Measurements from ENCODE around the gene SLC16A8.

The SLC16A8 gene

DNA sequence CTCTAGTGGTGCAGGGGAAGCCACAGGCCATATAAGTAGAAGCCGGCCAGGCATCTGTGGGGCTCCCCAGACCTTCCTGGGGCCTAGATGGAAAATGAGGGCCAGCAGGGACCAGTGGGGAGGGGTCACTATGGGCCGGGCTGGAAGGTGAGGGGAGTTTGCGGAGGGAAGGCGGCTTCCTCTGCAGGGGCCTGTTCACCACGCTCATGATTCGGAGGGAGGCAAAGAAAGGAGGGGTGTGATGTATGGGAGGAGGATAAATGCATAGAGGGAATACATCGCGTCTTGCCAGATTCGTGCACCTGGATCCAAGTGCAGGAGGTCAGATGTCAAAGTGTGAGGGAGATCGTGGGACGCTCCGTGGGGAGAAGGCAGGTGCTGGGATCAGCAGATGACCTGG is 6.9 kb downstream of the SLC16A8 start:
- in situ Hi-C loops (cut with MboI; ENCODE audit: low sequenced_read_pairs, unreplicated experiment): no loop called here
- TF ChIP-seq CTCF (IDR thresholded peaks at IDR 0.05; ENCODE audit: borderline replicate concordance, control extremely low read depth, extremely low read depth, insufficient read depth, missing control alignments): no peak
- DNase-seq (ENCODE audit: low spot score): no peak

DNA sequence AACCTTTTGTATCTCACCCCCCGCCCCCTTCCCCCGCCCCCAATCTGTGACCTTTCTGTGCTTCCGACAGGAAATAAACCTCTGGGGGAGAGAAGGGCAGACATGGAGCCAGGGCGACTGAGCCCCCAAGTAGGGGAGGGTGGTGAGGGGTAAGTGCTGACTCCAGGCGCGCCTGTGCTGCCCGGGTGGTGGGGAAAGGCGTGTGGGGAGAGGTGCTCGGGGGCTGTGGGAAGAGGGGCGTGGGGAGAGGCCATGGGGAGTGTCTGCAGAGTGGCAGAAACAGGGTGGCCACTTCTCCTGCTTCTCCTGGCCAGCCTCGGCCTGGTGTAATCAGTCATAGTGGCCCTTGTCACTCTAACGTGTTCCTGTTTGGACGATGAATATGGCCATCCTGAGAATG is 8.0 kb downstream of the SLC16A8 start:
- no peak for DNase-seq (ENCODE audit: low spot score)
- in situ Hi-C loops (cut with MboI; ENCODE audit: low sequenced_read_pairs, unreplicated experiment): no loop called here

DNA sequence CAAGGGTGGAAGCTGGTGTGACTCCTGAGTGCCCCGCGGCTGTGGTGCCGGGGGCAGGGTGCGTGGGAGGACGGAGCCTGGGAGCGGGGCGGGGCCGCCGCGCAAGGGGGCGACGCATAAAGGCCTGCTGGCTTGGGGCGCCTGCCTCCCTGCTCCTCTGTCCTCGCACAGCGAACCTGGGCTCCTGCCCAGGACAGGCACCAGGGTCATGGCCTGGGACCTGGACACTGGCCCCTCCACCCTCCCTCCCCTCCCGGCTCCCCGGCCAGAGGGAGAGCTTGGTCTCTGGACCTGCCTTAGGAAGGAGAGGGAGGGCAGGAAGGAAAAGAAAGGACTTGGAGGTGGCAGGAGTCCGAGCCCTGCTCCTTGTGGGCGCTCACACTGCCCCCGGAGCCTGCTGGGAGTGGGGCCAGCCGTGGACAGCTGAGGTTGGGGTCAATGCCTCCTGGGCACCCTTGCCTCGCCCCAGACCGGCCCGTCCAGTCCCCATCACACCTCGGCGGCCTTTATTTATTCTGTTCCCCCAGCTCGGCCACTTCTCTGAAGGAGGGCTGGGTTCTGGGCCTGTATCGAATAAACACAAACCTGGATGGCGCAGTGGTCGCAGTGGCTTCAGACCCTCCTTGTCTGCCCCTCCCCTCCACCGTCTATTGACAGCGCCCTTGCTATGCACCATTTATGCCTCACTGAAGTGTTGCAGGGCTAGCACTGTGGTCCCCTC is 8.7 kb downstream of the SLC16A8 start:
- in situ Hi-C loops (cut with MboI; ENCODE audit: low sequenced_read_pairs, unreplicated experiment): no loop called here
- DNase-seq (ENCODE audit: low spot score): no peak
- TF ChIP-seq CTCF (IDR thresholded peaks at IDR 0.05; ENCODE audit: borderline replicate concordance, control extremely low read depth, extremely low read depth, insufficient read depth, missing control alignments): no peak

More for the DNA sequence above, 8.0 kb downstream of the SLC16A8 start:
- no peak for TF ChIP-seq CTCF (IDR thresholded peaks at IDR 0.05; ENCODE audit: borderline replicate concordance, control extremely low read depth, extremely low read depth, insufficient read depth, missing control alignments)

DNA sequence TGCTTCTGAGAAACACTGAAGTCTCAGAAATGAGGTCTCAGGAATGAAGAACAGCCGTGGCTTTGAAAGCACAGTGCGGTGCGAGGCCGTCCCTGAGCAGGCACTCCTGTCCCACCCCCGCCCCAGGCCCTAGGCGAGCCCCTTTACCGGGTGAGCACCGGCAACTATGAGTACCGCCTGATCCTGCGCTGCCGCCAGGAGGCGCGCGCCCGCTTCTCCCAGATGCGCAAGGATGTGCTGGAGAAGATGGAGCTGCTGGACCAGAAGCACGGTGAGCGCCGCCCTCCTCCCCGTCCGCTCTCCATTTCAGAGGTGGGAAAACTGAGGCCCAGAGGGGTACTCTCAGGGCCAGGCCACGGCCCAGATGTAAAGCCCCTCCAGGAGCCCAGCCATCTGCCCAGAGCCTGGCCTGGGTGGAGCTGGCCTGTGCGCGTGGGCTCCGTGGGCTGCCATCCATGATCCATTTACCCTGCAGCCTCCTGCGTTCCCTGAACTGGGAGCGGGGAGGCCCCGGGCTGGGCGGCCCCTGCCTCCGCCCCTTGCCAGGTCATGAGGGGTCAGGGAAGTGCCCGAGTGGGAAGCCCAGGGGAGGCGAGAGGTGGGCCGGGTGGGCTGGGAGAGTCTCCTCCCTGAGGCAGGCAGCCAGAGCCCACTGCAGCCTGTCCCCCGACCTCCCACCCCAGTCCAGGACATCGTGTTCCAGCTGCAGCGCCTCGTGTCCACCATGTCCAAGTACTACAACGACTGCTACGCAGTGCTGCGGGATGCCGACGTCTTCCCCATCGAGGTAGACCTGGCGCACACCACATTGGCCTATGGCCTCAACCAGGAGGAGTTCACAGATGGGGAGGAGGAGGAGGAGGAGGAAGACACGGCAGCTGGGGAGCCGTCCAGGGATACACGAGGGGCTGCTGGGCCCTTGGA is 9.5 kb downstream of the SLC16A8 start:
- in situ Hi-C loops (cut with MboI; ENCODE audit: low sequenced_read_pairs, unreplicated experiment): no loop called here
- DNase-seq (ENCODE audit: low spot score): no peak
- TF ChIP-seq CTCF (IDR thresholded peaks at IDR 0.05; ENCODE audit: borderline replicate concordance, control extremely low read depth, extremely low read depth, insufficient read depth, missing control alignments): no peak

DNA sequence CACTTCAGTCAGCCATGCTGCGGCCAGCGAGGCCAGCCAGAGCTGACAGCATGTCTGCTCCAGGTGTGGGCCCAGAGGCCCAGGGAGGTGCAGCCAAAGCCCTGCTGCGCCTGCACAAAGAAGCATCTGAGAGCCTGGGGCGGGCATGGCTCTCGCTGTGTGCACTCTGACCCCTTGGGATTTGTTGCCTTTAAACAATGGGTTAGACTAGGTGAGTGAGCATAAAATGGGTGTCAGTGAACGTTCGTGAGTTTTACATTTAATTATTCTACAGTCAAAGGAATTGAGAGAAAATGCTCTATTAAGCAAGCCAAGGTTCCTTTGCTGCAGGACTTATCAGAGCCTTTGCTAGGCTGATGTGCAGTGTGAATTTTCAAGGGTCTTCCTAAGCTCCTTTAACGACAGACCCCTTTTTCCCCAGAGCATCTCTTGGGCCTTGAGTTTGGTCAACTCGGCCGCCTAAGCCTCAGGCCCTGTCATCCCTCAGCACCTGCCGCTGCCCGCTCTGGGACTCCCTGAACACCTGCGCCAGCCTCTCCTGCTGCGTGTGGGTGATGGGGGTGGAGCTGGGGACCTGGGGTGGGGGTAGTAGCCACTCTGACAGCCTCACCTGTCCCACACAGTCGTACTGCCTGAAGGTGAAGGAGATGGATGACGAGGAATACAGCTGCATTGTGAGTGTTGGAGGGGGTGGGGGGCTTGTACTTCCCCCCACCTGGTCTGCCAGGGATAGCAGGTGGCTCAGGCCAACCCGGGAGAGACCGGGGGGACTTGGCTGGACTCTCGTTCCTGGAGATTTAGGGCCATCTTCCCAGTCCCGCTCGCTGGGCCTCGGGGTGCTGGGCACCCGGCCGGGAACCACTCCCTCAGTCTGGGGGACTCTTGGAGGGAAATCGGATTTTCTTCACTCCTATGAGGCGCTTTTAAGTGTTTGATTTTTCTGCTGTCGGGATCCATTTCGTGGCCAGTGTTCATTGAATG is 10.5 kb downstream of the SLC16A8 start:
- in situ Hi-C loops (cut with MboI; ENCODE audit: low sequenced_read_pairs, unreplicated experiment): no loop called here
- no peak for DNase-seq (ENCODE audit: low spot score)
- no peak for TF ChIP-seq CTCF (IDR thresholded peaks at IDR 0.05; ENCODE audit: borderline replicate concordance, control extremely low read depth, extremely low read depth, insufficient read depth, missing control alignments)
